Measurements from ENCODE around the gene COX8C.
"Not testable (repeated sequence)": the region's sequence is repeated elsewhere in the genome, so short reads cannot be mapped to it uniquely, and the experiment has no call there.

Gene COX8C

DNA sequence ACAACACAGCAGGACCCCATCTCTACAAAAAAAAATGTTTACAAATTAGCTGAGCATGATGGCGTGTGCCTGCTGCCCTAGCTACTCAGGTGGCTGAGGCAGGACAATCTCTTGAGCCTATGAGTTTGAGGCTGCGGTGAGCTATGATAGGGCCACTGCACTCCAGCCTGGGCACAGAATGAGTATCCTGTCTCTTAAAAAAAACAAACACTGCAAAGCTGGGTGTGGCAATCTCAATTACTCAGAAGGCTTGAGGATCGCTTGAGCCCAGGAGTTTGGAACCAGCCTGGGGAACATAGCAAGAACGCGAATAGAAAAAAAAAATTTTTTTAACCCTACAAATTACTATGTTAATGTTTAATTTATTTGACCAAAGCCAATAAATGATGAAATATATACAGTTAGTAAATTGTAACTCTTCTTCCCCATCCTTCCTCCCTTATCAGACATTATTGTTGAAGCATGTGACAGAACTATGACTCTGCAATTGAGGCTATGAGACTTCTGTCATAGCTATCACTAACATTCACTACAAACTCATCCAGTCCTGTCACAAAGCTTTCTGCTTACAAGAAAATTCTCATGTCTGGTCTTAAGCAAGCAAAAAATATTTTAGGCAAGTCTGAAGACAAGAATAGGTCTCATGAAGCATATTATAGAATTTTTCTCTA is 23.9 kb upstream of the COX8C start:
- DNase-seq: no peak

DNA sequence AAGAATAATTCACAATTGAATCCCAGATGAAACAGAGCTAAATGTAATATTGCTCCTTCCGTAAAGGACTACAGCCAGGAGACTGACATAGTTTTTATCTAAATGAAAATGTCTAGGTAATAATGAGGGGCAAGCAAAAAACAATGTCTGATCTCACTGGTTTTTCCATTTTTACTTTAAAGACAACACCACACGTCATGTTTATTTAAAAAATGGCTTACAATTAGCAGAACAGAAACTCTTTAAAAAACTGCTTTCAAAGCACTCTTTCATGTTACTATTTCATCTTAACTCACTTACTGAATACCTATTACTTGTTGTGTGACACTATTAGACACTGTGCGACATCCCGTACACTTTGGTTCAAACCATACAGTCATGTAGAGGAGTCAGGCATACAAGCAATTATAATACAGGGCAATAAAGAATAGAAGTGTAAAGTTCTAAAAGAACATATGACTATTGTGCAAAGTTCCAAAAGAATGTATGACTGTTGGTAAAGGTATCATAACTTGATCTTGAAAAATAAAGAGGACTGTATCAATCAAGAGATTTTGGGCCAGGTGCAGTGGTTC is 23.3 kb upstream of the COX8C start:
- DNase-seq: no peak

DNA sequence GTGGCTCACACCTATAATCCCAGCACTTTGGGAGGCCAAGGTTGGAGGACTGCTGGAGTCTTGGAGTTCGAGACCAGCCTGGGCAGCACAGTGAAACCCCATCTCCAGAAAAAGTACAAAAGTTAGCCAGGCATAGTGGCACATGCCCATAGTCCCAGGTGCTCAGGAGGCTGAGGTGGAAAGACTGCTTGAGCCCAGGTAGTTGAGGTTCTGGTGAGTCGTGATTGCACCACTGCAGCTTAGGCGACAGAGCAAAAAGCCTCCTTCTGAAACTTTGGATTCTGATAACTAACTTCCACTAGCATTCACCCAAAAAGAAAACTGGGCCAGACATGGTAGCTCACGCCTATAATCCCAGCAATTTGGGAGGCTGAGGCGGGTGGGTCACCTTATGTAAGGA is 20.8 kb upstream of the COX8C start:
- no peak for DNase-seq

DNA sequence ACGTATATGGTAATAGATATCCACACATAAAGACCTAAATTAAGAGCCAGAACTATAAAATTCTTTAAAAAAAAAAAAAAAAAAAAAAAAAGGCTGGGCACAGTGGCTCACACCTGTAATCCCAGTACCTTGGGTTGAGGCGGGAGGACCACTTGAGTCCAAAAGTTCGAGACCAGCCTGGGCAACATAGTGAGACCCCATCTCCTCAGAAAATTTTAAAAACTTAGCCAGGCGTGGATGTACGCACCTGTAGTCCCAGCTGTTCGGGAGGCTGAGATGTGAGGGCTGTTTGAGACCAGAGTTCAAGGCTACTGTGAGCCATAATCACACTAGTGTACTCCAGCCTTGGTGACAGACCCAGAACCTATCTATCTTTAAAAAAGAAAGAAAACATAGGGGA is 18.4 kb upstream of the COX8C start:
- DNase-seq: no peak

DNA sequence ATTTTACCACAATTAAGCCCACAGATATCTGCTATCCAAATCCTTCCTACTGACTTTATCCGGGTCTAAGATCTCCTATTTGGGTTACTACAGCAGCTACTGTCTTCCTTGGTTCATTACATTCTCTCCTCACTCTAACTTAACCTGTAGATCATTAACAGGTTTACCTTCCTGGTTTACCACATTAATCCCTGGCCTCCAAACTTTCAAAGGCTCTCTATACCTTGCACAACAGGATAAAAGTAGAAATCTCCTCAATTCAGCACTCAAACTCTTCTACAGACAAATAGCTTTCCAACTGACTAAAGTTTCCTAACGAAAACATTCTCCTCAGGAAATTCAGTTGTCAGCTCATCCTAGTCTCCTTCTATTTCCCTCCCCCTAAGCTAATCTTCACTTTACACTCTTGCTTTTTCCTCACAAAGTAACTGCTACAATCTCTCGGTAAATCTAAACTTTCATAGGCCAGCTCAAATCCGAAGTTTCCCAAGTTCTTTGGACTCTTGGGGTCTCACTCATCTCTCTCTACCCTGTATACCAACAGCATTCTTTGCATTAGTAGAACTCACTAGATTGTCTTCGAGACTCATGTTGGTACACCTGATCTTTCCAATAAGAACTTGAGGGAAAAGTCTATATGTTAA is 16.9 kb upstream of the COX8C start:
- DNase-seq: no peak

DNA sequence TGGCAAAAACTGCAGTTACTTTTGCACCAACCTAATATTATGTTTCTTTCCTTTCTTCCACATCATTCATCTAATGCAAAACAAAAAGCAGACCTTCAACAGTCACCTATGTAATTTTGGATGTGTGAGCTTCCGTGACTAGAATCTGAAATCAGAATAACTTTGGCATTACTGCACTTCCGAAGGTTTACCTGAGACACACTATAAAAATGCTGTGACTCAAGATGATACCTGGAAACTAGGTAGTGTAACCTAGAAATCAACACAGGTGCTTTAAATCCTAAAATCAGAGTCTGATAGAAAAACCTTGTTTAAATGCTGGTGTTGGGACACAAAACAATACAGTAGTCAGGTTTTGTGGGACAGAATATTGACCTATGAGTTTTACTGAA is 16.4 kb upstream of the COX8C start:
- DNase-seq: no peak

DNA sequence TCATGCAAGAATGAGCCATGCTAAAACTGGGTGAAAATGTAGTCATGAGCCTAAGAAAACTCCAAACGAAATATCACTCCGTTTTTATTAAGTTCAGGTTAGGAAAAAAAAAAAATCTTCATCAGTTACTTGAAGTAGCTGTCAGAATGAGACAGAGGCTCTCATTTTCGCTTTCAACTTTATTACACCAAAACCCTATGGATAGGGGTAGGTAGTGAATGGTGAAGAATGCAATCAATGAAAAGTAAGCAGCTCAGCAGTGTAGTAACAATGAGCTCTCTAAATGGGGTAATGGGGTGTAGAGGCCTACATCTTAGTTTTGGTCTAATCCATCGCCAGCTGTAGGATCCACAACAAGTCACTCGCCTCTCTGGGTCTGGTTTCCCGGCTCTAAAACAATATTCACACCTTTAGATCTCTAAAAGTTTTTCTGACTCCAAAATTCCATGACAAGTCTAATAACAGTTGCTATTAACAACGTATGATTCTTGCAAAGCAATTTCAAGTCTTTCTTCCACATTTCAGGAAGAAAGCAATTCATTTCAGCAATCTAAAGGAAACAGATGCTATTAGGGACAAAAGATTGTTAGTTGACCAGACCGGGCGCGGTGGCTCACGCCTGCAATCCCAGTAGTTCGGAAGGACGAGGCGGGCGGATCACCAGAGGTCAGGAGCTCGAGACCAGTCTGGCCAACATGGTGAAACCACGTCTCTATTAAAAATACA is 15.8 kb upstream of the COX8C start:
- DNase-seq: peak; percentile 2

DNA sequence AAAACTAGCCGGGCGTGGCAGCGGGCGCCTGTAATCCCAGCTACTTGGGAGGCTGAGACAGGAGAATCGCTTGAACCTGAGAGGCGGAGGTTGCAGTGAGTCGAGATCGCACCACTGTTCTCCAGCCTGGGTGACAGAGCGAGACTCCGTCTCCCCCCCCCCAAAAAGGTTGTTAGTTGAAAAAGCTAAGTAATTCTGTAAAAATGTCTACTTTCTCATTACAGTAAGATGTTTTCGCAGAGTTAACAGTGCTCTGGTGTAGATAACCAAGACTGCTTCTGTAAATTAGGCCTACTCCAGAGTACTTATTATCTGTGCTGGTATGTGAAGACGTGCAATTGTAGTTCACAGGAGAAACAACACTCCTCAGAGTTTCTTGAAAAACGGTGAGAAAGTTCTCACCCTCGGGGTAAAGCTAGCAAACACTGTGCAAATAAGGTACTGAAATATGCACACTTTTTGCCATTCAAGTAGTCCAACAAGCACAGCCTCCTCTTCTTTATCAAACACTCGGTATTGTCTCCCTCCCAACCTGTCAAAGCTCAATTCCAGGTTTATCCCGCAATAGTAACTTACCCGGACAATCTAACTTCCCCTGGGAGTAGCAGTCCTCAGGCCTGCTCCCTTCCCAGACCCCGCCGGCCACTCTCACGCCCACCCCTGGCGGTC is 15.1 kb upstream of the COX8C start:
- DNase-seq: no peak

DNA sequence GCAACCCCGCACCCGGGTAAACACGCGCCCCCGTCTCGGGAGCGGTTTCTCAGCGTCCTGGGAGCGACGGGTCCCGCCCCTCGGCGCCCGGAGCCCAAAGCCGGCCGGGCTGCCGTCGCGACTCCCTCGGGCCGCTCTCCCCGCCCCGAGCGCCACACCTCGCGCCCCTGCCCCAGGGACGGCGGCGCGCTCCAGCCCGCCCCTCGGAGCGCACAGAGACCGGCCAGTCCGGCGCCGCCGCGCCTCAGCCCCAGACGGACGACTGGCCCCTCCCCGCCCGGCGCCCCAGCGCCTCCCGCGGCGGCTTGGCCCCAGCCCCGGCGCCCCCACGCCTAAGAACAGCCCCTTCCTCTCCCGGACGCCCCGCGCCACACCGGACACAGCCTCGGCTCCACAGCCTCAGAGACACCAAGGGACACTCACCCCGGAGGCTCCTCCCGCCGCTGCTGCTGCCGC is 14.6 kb upstream of the COX8C start:
- DNase-seq: peak; percentile 56

DNA sequence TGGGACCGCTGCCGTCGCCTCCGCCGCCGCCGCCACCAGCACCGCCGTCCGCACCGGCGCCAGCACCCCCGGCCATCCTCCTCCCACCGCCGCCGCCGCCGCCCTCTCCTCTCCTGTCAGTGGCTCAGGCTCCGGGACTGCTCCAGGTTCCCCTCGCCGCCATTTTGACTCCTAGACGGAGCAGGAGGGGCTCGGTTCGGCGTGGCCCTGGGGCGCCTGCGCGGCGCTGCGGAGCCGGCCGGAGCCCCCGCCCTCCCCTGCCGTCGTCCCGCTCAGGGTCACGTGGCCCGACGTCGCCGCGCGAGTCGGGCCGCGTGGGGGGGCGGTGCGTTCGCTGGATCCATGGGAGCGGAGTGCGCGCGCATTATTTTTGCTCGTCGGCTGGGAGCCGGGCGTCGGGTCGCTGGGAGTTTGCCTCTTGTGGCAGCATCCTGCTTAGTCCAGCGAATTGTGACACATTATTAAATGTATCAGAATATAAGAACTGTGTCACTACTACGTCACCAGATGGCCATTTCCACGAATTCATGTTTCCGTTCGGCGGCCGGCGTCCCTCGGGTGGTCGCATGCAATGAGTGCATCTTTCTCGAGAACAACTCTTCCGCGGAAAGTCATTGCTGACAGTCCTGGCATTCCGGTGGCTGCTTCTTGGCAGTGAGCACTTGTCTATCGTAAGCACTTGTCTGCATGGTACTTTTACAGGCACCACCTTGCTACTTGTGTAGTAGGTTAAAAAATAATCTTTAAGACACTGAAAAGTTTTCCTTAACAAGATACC is 13.9 kb upstream of the COX8C start, which contains the start of gene BTBD7:
BTBD7 (minus strand) TSS at position 184 of the 778 bp plus-strand sequence. CDS start 36,985 bp downstream, outside the sequence.
- peak; percentile 97 for DNase-seq

DNA sequence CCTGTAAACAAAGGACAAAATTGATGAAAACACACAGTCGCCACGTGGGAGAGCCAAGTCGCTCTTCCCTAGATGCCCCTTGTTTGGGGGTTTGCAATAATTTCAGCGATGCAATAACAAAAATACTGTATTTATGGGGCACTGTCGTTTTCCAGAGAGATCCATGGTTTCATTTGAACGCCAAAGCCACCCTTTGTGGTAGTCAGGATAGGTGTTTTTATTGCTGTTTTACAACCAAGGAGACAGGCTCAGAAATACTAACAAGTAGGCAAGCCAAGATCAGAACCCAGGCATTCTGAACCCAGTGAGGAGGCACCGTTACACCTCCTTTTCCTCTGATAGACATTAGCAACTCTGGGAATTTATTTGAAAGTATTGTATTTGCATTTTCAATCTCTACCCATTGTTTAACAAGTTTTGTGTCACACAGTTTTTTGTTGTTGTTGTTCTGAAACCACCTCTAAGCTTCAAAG is 13.3 kb upstream of the COX8C start:
- DNase-seq: no peak

DNA sequence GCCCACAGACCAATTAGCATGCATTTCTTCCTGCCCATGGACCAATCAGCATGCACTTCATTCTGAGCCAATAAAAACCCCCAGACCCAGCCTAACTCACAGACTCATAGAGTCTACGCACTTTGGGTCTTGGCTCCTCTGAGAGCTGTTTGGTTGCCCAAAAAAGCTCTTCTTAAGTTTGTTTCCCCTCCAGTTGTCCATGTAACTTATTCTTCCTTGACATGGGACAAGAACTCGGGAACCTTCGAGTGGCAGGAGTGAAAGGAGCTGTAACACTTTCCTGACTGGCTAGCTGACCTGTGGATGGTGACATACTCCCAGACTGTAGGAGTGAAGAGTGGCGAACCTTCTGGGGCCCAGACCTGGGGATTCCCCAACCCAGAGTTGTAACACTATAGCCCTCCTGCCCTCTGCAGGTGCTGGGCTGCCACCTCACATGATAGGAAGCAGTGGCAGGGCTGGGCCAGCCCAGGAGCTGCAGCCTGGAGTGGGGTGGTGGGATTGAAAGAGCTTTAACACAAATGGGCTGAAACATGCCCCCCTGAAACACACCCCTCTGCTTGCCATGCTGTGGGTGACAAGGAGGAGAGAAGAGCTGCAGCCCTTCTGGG is 9.7 kb upstream of the COX8C start:
- DNase-seq: no peak

DNA sequence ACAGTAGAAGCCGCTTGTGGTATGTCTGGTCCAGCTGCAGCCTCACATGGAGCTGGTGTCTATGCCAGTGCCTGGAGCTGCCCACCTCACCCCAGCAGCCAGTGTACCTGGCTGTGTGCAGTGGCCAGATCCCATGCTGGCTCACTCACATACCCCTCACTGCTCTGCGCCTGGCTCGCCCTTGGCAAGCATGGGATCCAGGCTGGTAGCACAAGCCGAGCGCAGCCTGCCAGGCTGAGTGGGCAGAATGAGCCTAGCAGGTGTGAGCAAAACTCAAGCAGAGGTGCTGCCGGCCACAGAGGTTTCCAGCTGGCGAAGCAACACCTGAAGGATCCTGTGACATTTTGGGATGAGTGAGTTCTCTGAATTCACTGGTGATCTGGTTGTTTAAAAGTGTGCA is 9.1 kb upstream of the COX8C start:
- DNase-seq: no peak

DNA sequence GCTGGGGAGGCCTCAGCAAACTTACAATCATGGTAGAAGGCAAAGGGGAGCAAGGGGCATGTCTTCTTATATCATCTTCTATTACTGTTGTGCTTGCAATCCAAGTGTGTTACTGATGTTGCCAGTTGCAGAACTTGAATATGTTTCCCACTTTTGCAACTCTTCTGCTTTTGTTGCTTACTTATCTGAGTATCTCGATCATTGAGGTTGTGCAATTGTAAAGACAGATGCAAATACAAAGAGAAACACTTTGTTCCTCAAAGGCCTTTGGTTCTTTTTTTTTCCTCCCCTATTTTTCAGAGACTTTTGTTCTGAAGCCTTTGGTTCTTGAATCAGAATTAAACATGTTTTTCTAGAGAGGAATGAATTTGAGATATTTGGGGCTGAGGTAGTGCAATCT is 3.7 kb upstream of the COX8C start:
- no peak for DNase-seq

DNA sequence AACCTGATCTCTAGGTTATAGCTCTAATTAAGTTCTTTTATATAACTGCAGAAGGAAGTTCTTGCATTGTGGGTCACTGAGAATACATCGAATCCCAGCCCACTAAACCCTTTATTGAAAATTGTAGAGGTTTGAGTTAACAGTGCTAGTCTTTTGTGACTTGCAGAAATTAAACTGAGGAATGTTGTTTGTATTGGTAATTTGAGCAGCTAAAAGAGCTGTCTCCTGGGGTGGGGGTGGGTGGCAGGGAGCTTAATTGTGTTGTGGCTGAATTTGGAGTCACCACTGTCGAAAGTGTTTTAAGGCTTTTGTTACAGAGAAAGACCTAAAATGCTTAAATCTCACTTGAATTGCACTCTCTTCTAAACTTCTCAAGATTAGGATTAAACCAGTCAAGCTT is 3.2 kb upstream of the COX8C start:
- DNase-seq: no peak

DNA sequence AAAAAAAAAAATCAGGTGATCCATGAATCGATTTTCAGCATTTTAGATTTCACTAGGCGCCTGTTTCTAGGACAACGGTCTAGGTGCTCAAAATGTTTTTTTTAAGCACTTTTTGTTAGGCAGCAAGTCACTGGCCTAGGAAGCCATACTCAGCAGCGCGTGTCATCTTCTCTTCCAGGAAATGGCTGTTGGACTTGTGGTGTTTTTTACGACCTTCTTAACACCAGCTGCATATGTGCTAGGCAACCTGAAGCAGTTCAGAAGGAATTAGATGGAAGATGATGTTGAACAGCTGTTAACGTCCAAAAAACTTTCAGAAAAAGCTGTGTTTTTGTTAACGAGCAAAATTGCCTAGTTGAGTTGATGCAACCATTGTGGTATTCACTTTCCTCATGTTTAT is 868 bp downstream of the COX8C start:
- no peak for DNase-seq

DNA sequence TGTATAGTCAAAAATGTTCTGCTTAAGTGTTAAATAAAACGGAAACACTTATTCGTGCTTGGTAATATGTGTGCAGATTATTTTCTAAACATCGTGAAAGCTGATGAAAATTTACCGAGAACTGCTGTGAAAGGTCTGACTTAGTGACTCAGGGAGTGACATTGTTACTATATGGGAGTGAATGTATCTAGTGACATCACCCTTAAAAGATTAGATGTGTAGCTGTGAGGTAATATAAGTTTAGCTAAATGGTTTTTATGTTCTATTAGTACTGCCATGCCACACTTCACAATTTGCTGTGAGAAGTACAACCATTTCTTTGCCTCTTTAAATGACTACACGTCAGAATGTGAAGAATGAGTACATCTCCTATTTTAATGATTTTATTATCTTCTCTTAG is 1.3 kb downstream of the COX8C start:
- no peak for DNase-seq

DNA sequence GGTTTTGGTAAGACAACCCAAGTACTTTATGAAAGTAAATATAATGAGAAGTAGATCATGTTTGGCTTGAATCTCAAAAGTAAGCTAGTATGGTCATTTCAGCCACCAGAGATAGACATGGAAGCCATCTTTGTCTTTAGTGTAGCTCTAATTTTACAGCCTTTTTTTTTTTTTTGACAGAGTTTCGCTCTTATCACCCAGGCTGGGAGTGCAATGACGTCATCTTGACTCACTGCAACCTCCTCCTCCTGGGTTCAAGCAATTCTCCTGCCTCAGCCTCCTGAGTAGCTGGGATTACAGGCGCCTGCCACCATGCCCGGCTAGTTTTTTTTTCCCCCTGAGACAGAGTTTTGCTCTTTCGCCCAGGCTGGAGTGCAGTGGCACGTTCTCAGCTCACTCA is 7.9 kb downstream of the COX8C start:
- DNase-seq: not testable (repeated sequence)

DNA sequence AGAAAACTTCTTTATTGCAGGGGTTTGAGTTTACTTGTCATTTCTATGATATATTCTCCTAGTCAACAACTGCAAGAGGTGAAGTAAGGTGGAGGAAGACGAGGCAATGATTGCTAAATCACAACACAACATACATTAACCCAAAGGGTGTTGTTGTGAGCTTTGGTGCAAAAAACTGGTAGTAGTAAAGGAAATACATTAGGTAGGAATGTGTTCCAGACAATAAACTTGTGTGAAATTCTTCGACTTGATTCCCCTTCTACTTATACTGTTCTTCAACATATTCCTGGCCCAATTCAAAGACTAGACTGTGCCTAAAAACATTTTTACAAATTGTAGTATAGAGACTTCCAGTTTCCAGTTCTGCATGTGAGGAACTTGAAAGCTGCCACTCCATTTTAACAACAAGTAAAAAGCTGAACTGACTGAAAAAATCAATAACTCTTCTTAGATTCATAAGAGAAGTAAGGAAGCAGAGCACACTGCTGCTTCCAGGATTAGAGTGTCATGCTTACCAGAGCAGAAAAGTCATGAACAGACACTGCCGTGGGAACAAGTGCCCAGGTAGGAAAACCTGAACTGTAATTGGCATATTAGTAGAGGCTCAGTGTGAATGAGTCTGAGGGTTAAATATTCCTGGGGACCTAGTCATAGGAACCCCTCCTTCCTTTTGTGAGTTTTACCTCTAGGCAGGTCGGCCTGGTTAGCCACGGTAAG is 22.2 kb downstream of the COX8C start:
- DNase-seq: peak; percentile 18

DNA sequence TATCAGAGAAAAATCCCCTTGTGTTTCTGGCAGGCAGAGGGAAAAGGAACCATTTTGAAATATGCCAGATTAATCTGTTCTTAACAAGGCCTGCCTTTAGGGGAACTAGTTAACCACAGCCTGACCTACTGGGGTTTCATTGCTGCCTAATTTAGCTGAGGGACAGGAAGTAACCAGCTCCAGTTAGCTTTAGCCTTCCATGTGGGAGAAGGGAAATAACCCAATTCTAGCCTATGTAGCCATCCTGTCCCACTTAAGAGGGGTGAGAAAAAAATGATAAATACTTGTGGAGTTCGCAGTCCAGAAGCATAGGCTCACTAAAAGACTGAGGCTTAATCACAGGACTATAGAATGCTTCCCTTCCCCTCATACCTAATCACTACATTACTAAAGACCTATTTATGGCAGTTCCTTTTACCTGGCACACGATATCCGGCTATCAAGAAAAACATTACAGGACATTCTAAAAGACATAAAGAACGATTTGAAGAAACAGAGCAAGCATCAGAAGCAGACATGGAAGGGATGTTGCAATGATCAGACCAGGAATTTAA is 22.8 kb downstream of the COX8C start:
- no peak for DNase-seq

DNA sequence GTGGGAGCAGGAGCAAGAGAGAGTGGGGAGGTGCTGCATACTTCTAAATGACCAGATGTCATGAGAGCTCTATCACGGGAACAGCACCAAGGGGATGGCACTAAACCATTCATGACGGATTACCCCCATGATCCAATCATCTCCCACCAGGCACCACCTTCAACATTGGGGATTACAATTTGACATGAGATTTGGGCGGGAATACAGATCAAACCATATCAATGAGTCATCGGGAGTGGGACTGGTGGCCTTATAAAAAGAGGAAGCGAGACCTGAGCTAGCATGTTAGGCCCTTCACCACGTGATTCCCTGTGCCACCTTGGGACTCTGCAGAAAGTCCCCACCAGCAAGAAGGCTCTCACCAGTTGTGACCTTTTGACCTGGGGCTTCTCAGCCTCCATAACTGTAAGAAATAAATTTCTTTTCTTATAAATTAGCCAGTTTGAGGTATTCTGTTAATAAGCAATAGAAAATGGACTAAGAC is 28.7 kb downstream of the COX8C start:
- DNase-seq: no peak

Measured in retina (tissue), 1 donor.